ENCODE results near the gene CRLF2.
"Not testable (repeated sequence)": the region's sequence is repeated elsewhere in the genome, so short reads cannot be mapped to it uniquely, and the experiment has no call there.

The CRLF2 gene

GRCh38 chrX:1212532-1212931 lies at the start of gene CRLF2:
Gene CRLF2 (minus strand): TSS chrX:1212649. CDS start chrX:1212634, 15 bp downstream.
- Histone ChIP-seq H3K4me3 (ENCODE audit: low read depth, low read length) (no peak within 1 kb of the TSS), H3K27me3 (ENCODE audit: control insufficient read depth, insufficient read depth, low read length) (no peaks in the 10 kb centered on the region), H3K4me1 (ENCODE audit: control insufficient read depth, insufficient read depth, low read length) (no peaks in the 10 kb centered on the region), H3K9me3 (ENCODE audit: control insufficient read depth, insufficient read depth, low read depth, low read length) (0 out of 2 replicates have a peak, but pooled peaks cover 2% of the 10 kb centered on the region), H3K36me3 (ENCODE audit: control insufficient read depth, insufficient read depth, low read length) (no peaks in the 10 kb centered on the region), H3K9ac (ENCODE audit: low read length) (no peak within 1 kb of the TSS), H3K27ac (ENCODE audit: low read depth, low read length) (no peak within 1 kb of the TSS)

GRCh38 chrX:1261771-1262170 lies 49.3 kb upstream of the CRLF2 start:
- not testable (repeated sequence) for H3K9ac ChIP-seq (ENCODE audit: low read length); H3K27me3 ChIP-seq (ENCODE audit: control insufficient read depth, insufficient read depth, low read length); H3K9me3 ChIP-seq (ENCODE audit: control insufficient read depth, insufficient read depth, low read depth, low read length); H3K4me1 ChIP-seq (ENCODE audit: control insufficient read depth, insufficient read depth, low read length); H3K27ac ChIP-seq (ENCODE audit: low read depth, low read length); H3K4me3 ChIP-seq (ENCODE audit: low read depth, low read length); H3K36me3 ChIP-seq (ENCODE audit: control insufficient read depth, insufficient read depth, low read length)

- no peak overlapping the region for H3K27ac ChIP-seq (ENCODE audit: low read depth, low read length)
- 0 out of 2 replicates have a peak, but pooled peaks cover 4% of the 10 kb centered on the region for H3K36me3 ChIP-seq (ENCODE audit: control insufficient read depth, insufficient read depth, low read length)
- H3K4me3 ChIP-seq (ENCODE audit: low read depth, low read length), result no peak overlapping the region
- H3K9ac ChIP-seq (ENCODE audit: low read length), result no peak overlapping the region
- H3K4me1 ChIP-seq (ENCODE audit: control insufficient read depth, insufficient read depth, low read length), result no peaks in the 10 kb centered on the region
- H3K9me3 ChIP-seq (ENCODE audit: control insufficient read depth, insufficient read depth, low read depth, low read length), result no peaks in the 10 kb centered on the region
- no peaks in the 10 kb centered on the region for H3K27me3 ChIP-seq (ENCODE audit: control insufficient read depth, insufficient read depth, low read length)
Measured at GRCh38 chrX:1261285-1261684, 48.8 kb upstream of the CRLF2 start.

DNA sequence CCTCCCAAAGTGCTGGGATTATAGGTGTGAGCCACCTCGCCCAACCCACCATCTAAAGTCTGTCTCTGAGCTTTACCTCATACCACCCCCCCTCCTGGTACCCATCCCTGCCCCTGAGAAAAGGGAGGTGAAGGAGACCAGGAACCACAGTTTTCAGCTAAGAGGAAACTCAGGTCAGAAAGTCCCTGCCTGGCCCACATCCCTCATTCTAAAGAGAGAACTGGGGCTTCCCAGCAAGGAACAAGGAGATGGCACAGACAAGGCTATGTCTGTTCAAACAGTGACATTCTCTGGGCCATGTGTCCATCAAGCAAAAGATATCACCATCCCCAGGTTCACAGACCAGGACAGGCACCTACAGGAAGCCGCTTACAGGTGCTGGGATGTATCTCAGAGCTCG lies 40.4 kb upstream of the CRLF2 start:
- H3K27ac ChIP-seq (ENCODE audit: low read depth, low read length), result no peak overlapping the region

GRCh38 chrX:1249101-1249887 lies 36.8 kb upstream of the CRLF2 start:
- Histone ChIP-seq H3K9me3 (ENCODE audit: control insufficient read depth, insufficient read depth, low read depth, low read length) (peaks cover 15% of the 10 kb centered on the region), H3K9ac (ENCODE audit: low read length) (peak overlapping the region; percentile 93), H3K27ac (ENCODE audit: low read depth, low read length) (peak overlapping the region; percentile 94), H3K36me3 (ENCODE audit: control insufficient read depth, insufficient read depth, low read length) (0 out of 2 replicates have a peak, but pooled peaks cover 12% of the 10 kb centered on the region), H3K4me3 (ENCODE audit: low read depth, low read length) (peak overlapping the region; percentile 53), H3K27me3 (ENCODE audit: control insufficient read depth, insufficient read depth, low read length) (no peaks in the 10 kb centered on the region), H3K4me1 (ENCODE audit: control insufficient read depth, insufficient read depth, low read length) (peaks cover 24% of the 10 kb centered on the region)

More for the DNA sequence above, 40.4 kb upstream of the CRLF2 start:
- no peak overlapping the region for H3K9ac ChIP-seq (ENCODE audit: low read length)
- no peaks in the 10 kb centered on the region for H3K27me3 ChIP-seq (ENCODE audit: control insufficient read depth, insufficient read depth, low read length)
- H3K4me1 ChIP-seq (ENCODE audit: control insufficient read depth, insufficient read depth, low read length), result peaks cover 18% of the 10 kb centered on the region
- 0 out of 2 replicates have a peak, but pooled peaks cover 18% of the 10 kb centered on the region for H3K36me3 ChIP-seq (ENCODE audit: control insufficient read depth, insufficient read depth, low read length)
- no peak overlapping the region for H3K4me3 ChIP-seq (ENCODE audit: low read depth, low read length)
- peaks cover 15% of the 10 kb centered on the region for H3K9me3 ChIP-seq (ENCODE audit: control insufficient read depth, insufficient read depth, low read depth, low read length)

DNA sequence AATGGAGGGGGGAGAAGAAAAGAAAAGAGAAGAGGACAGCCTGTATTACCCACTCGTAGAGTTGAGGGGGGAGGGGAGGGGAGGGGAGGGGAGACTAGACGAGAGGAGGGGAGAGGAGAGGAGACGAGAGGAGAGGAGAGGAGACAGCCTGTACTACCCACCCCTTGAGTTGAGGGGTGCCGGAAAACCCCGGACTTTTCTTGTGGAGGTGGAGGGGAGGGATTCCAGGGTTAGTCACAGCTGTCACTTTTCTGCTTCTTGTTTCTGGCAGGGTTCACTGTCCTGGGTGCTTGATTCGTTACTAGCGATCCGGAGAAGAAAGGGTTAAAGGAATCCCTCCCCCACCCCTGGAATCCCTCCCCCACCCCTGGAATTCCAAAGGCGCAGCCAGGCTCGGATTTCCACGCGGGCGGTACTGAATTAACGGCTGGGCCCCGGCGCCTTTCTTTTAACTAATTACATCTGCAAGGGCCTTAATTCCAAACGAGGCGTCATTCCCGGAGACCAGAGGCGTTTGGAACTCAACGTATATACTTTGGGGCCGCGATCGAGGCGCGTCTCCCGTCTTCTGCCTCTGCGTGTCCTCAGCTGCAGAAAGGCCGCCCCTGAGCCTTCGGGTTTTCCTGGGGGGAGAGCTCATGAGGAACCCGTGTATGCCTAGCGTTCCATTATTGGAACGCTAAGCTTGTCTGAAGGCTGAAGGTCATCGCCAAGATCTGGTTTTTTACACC lies 36.0 kb upstream of the CRLF2 start:
- Histone ChIP-seq H3K4me3 (ENCODE audit: low read depth, low read length) (peak overlapping the region; percentile 53), H3K9me3 (ENCODE audit: control insufficient read depth, insufficient read depth, low read depth, low read length) (peaks cover 10% of the 10 kb centered on the region), H3K9ac (ENCODE audit: low read length) (peak overlapping the region; percentile 93), H3K36me3 (ENCODE audit: control insufficient read depth, insufficient read depth, low read length) (0 out of 2 replicates have a peak, but pooled peaks cover 8% of the 10 kb centered on the region), H3K27ac (ENCODE audit: low read depth, low read length) (peak overlapping the region; percentile 94), H3K27me3 (ENCODE audit: control insufficient read depth, insufficient read depth, low read length) (no peaks in the 10 kb centered on the region), H3K4me1 (ENCODE audit: control insufficient read depth, insufficient read depth, low read length) (peaks cover 24% of the 10 kb centered on the region)

- H3K4me3 ChIP-seq (ENCODE audit: low read depth, low read length), result no peak overlapping the region
- H3K27ac ChIP-seq (ENCODE audit: low read depth, low read length), result peak overlapping the region; percentile 65; the same call in 1 of the 2 replicates
- peaks cover 29% of the 10 kb centered on the region for H3K4me1 ChIP-seq (ENCODE audit: control insufficient read depth, insufficient read depth, low read length)
- H3K9ac ChIP-seq (ENCODE audit: low read length), result peak overlapping the region; percentile 67
- no peaks in the 10 kb centered on the region for H3K27me3 ChIP-seq (ENCODE audit: control insufficient read depth, insufficient read depth, low read length)
- H3K36me3 ChIP-seq (ENCODE audit: control insufficient read depth, insufficient read depth, low read length), result no peaks in the 10 kb centered on the region
- no peaks in the 10 kb centered on the region for H3K9me3 ChIP-seq (ENCODE audit: control insufficient read depth, insufficient read depth, low read depth, low read length)
Measured at GRCh38 chrX:1246816-1247215, 34.4 kb upstream of the CRLF2 start.

GRCh38 chrX:1244164-1245076 lies 32.0 kb upstream of the CRLF2 start:
- H3K4me1 ChIP-seq (ENCODE audit: control insufficient read depth, insufficient read depth, low read length), result peaks cover 19% of the 10 kb centered on the region

GRCh38 chrX:1242891-1243402 lies 30.5 kb upstream of the CRLF2 start:
- Histone ChIP-seq H3K27me3 (ENCODE audit: control insufficient read depth, insufficient read depth, low read length) (no peaks in the 10 kb centered on the region), H3K27ac (ENCODE audit: low read depth, low read length) (peak overlapping the region; percentile 52; the same call in 1 of the 2 replicates), H3K4me1 (ENCODE audit: control insufficient read depth, insufficient read depth, low read length) (peaks cover 11% of the 10 kb centered on the region), H3K4me3 (ENCODE audit: low read depth, low read length) (no peak overlapping the region), H3K9ac (ENCODE audit: low read length) (peak overlapping the region; percentile 42), H3K9me3 (ENCODE audit: control insufficient read depth, insufficient read depth, low read depth, low read length) (no peaks in the 10 kb centered on the region), H3K36me3 (ENCODE audit: control insufficient read depth, insufficient read depth, low read length) (no peaks in the 10 kb centered on the region)

More at GRCh38 chrX:1244164-1245076, 32.0 kb upstream of the CRLF2 start:
- Histone ChIP-seq H3K4me3 (ENCODE audit: low read depth, low read length) (no peak overlapping the region), H3K27me3 (ENCODE audit: control insufficient read depth, insufficient read depth, low read length) (no peaks in the 10 kb centered on the region), H3K9me3 (ENCODE audit: control insufficient read depth, insufficient read depth, low read depth, low read length) (no peaks in the 10 kb centered on the region), H3K36me3 (ENCODE audit: control insufficient read depth, insufficient read depth, low read length) (no peaks in the 10 kb centered on the region), H3K9ac (ENCODE audit: low read length) (peak overlapping the region; percentile 48), H3K27ac (ENCODE audit: low read depth, low read length) (peak overlapping the region; percentile 52; the same call in 1 of the 2 replicates)

DNA sequence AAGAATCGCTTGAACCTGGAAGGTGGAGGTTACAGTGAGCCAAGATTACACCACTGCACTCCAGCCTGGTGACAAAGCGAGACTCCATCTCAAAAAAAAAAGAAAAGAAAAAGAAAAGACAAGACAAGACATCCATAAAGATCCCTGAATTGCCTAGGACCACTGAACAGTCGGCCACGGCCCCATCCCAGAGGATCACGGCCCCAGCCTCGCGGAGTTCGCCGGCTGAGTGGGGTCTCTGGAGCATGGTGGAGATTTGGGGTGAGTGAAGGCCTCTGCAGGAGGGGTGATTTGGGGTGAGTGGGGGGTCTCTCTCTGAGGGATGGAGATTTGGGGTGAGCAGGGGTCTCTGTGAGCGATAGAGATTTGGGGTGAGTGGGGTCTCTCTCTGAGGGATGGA lies 28.1 kb upstream of the CRLF2 start:
- H3K27ac ChIP-seq (ENCODE audit: low read depth, low read length); H3K4me3 ChIP-seq (ENCODE audit: low read depth, low read length); H3K9ac ChIP-seq (ENCODE audit: low read length); H3K4me1 ChIP-seq (ENCODE audit: control insufficient read depth, insufficient read depth, low read length); H3K27me3 ChIP-seq (ENCODE audit: control insufficient read depth, insufficient read depth, low read length); H3K36me3 ChIP-seq (ENCODE audit: control insufficient read depth, insufficient read depth, low read length); H3K9me3 ChIP-seq (ENCODE audit: control insufficient read depth, insufficient read depth, low read depth, low read length): not testable (repeated sequence)

Measured in HUES6 (cell line).